ENCODE results near the gene STARD3. TPM values are rescaled to one million over a fixed set of nuclear protein-coding genes. Genes with fewer than 3 reads are reported as not detected.

Gene STARD3
- total and polyA plus RNA-seq, 9 donors = 34.5 to 55.9 (median 44.3) TPM

DNA sequence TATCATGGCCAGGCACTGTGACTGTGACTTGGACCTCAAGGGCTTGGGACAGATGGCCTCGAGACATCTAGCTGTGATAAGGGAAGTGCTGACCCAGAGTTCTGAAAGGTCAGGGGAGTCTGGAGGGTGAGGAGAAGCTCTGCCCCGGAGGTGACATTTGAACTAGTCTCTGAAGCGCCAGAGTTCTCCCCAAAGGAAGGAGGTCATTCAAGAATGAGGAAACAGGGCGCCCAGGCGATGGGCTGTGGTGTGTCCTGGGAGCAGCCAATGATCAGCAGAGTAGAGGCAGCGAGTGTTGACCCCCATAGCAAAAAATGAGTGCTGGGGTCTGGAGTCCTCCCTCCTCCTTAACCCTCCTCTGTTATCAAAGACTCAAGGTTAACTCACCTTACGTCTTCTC lies 4.9 kb downstream of the STARD3 start:
- DNase-seq = no peak
- intact Hi-C loops (cut with DNase I) = no loop called here
- Histone ChIP-seq H3K27ac (no peak overlapping the region), H3K36me3 (no peaks in the 10 kb centered on the region), H3K9me3 (no peaks in the 10 kb centered on the region), H3K27me3 (no peaks in the 10 kb centered on the region), H3K4me3 (no peak overlapping the region), H3K4me1 (ENCODE audit: insufficient read depth) (peaks cover 14% of the 10 kb centered on the region)
- WGBS, 3 donors = 75 to 80% (median 78%) methylated on average over 7 of the region's 7 CpGs
- TF ChIP-seq, protein P1, sequence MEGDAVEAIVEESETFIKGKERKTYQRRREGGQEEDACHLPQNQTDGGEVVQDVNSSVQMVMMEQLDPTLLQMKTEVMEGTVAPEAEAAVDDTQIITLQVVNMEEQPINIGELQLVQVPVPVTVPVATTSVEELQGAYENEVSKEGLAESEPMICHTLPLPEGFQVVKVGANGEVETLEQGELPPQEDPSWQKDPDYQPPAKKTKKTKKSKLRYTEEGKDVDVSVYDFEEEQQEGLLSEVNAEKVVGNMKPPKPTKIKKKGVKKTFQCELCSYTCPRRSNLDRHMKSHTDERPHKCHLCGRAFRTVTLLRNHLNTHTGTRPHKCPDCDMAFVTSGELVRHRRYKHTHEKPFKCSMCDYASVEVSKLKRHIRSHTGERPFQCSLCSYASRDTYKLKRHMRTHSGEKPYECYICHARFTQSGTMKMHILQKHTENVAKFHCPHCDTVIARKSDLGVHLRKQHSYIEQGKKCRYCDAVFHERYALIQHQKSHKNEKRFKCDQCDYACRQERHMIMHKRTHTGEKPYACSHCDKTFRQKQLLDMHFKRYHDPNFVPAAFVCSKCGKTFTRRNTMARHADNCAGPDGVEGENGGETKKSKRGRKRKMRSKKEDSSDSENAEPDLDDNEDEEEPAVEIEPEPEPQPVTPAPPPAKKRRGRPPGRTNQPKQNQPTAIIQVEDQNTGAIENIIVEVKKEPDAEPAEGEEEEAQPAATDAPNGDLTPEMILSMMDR (IDR thresholded peaks at IDR 0.05) = no peak
- TF ChIP-seq POLR2A (IDR thresholded peaks at IDR 0.05) (no peak), EP300 (IDR thresholded peaks at IDR 0.05) (no peak)

GRCh38 chr17:39642291-39643074 lies 5.5 kb downstream of the STARD3 start:
- no peaks in the 10 kb centered on the region for H3K27me3 ChIP-seq
- TF ChIP-seq, protein P1 (IDR thresholded peaks at IDR 0.05) = no peak
- no peak for TF ChIP-seq POLR2A (IDR thresholded peaks at IDR 0.05)
- no peak for TF ChIP-seq EP300 (IDR thresholded peaks at IDR 0.05)
- WGBS, 3 donors = 83 to 87% (median 87%) methylated on average over 9 of the region's 9 CpGs
- H3K4me1 ChIP-seq (ENCODE audit: insufficient read depth) = peaks cover 14% of the 10 kb centered on the region
- no peaks in the 10 kb centered on the region for H3K9me3 ChIP-seq
- no peak for DNase-seq
- intact Hi-C loops (cut with DNase I) = no loop called here
- H3K36me3 ChIP-seq = no peaks in the 10 kb centered on the region
- no peak overlapping the region for H3K4me3 ChIP-seq
- no peak overlapping the region for H3K27ac ChIP-seq

- Histone ChIP-seq H3K4me3 (no peak overlapping the region), H3K27me3 (no peaks in the 10 kb centered on the region), H3K36me3 (no peaks in the 10 kb centered on the region), H3K27ac (no peak overlapping the region), H3K9me3 (no peaks in the 10 kb centered on the region), H3K4me1 (ENCODE audit: insufficient read depth) (peaks cover 10% of the 10 kb centered on the region)
- intact Hi-C loops (cut with DNase I) = no loop called here
- TF ChIP-seq, protein P1 (IDR thresholded peaks at IDR 0.05) = no peak
- TF ChIP-seq EP300 (IDR thresholded peaks at IDR 0.05) (no peak), POLR2A (IDR thresholded peaks at IDR 0.05) (no peak)
- 77 to 90% (median 85%) methylated on average over 4 of the region's 4 CpGs for WGBS, 3 donors
- no peak for DNase-seq
These were observed 6.3 kb downstream of the STARD3 start for GRCh38 chr17:39643271-39643670.

DNA sequence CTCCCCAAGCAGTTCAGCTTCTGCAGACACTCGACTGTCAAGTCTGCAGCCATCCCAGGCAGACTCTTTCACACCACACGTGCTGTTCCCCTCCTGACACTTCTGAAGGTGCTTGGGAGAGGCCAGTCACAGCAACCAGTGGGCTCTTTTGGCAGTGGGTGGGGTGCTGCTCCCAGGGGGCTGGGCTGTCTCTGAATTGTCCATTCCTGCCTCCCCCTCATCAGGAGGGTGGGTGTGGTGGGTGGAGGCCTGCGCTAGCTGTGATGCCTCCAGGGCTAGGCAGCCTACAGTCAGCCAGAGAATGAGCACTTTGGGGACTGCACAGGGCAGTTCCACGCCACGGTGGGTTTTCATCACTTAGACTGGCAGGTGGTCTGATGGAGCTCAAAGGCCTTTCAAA lies 10.3 kb downstream of the STARD3 start:
- no peak for DNase-seq
- 76 to 77% (median 76%) methylated on average over 5 of the region's 5 CpGs for WGBS, 3 donors
- Histone ChIP-seq H3K4me1 (ENCODE audit: insufficient read depth) (no peaks in the 10 kb centered on the region), H3K36me3 (no peaks in the 10 kb centered on the region), H3K27ac (no peak overlapping the region), H3K4me3 (no peak overlapping the region), H3K27me3 (no peaks in the 10 kb centered on the region), H3K9me3 (no peaks in the 10 kb centered on the region)
- intact Hi-C loops (cut with DNase I) = no loop called here
- TF ChIP-seq, protein P1 (IDR thresholded peaks at IDR 0.05) = no peak
- no peak for TF ChIP-seq EP300 (IDR thresholded peaks at IDR 0.05)
- TF ChIP-seq POLR2A (IDR thresholded peaks at IDR 0.05) = no peak

All from ovary (tissue), 9 donors.